Stimulated activated CD4-positive, alpha-beta T cell treated with anti-CD3 and anti-CD28 coated beads, Interleukin-12 subunit alpha, Interleukin-12 subunit beta, amount 100 ng/mL, for 48 hours (primary cell): ENCODE measurements around the gene MEGF6.
A peak's percentile ranks its signal among the peaks of the same experiment; 100 is the strongest.

ENCODE experiments used
- DNase-seq, 3 donors: peaks; one replicate each; pipeline ENCODE4 v3.0.0-alpha.2; 2020; ENCODE audit warnings: low read depth in 2 of 3, low spot score in 1 of 3

Gene MEGF6

GRCh38 chr1:3463408-3463863, 147.9 kb downstream of the MEGF6 start:
- no peak for DNase-seq

GRCh38 chr1:3463013-3463385, 148.3 kb downstream of the MEGF6 start:
- DNase-seq, result no peak

GRCh38 chr1:3462356-3463012, 148.8 kb downstream of the MEGF6 start:
- DNase-seq, result no peak

GRCh38 chr1:3461934-3462275, 149.4 kb downstream of the MEGF6 start:
- DNase-seq, result no peak

GRCh38 chr1:3461238-3461933, 149.9 kb downstream of the MEGF6 start:
- no peak for DNase-seq

- no peak for DNase-seq
These were observed 150.6 kb downstream of the MEGF6 start for GRCh38 chr1:3460672-3461131.

- DNase-seq, result no peak
These were observed 151.2 kb downstream of the MEGF6 start for GRCh38 chr1:3459940-3460671.

- no peak for DNase-seq
These were observed 152.0 kb downstream of the MEGF6 start for GRCh38 chr1:3459051-3459908.

- no peak for DNase-seq
These were observed 153.1 kb downstream of the MEGF6 start for GRCh38 chr1:3457910-3458883.

GRCh38 chr1:3456964-3457909, 154.1 kb downstream of the MEGF6 start:
- DNase-seq, result no peak

- DNase-seq, result no peak
These were observed 154.8 kb downstream of the MEGF6 start for GRCh38 chr1:3456449-3456963.

GRCh38 chr1:3455670-3456448, 155.4 kb downstream of the MEGF6 start:
- DNase-seq, result no peak

- no peak for DNase-seq
These were observed 156.3 kb downstream of the MEGF6 start for GRCh38 chr1:3454811-3455618.

- DNase-seq, result no peak
These were observed 157.2 kb downstream of the MEGF6 start, which contains the start of gene ARHGEF16 for GRCh38 chr1:3453891-3454810. ARHGEF16 (plus strand) TSS chr1:3454665; CDS start chr1:3463085, 8,420 bp downstream.

GRCh38 chr1:3453203-3453761, 158.0 kb downstream of the MEGF6 start:
- DNase-seq, result peak; percentile 57 to 79 (median 59)

GRCh38 chr1:3452866-3453175, 158.5 kb downstream of the MEGF6 start:
- DNase-seq, result no peak
